GM12878 (cell line): Measurements from ENCODE around the gene CLECL1. TPM values are rescaled to one million over a fixed set of nuclear protein-coding genes. Genes with fewer than 3 reads are reported as not detected.

Experiments used
- ATAC-seq: fragments of 200-7000 bp; cut with Tn5 transposase; 3 replicates; pipeline ENCODE4 v1.9.1; 2020; ENCODE audit warnings: mild to moderate bottlenecking, moderate library complexity
- BruUV-seq: library from RNA; stranded (reverse); fragments of 400-500 nt; replicated peaks from 2 replicates; lab custom pipeline; 2021; lab: Mats Ljungman, UMichigan
- CTCF ChIA-PET: fragments of 300-600 bp; sonication (Branson Sonifier 250); formaldehyde crosslinking; extraction: SDS; loops from one replicate; lab custom pipeline; 2021; ENCODE audit warnings: inconsistent platforms; lab: Yijun Ruan, JAX
- POLR2A ChIA-PET: fragments of 350-600 bp; formaldehyde crosslinking; extraction: SDS; loops from one replicate; lab custom pipeline; 2021; ENCODE audit warnings: inconsistent platforms; lab: Charles Lee
- RAD21 ChIA-PET: fragments of 300-600 bp; sonication (Branson Sonifier 250); formaldehyde crosslinking; loops from one replicate; lab custom pipeline; 2023; ENCODE audit warnings: antibody characterized with exemption; ENCODE audit not compliant: unreplicated experiment; lab: Charles Lee
- SMC1A ChIA-PET: fragments of 300-600 bp; sonication (Branson Sonifier 250); formaldehyde crosslinking; loops from one replicate; lab custom pipeline; 2023; ENCODE audit not compliant: unreplicated experiment, uncharacterized antibody; lab: Charles Lee
- DNase-seq: peaks from one replicate; pipeline ENCODE4 v3.0.0-alpha.2; 2011; ENCODE audit warnings: low read depth, low spot score
- FAIRE-seq: peaks from 3 replicates; lab custom pipeline; 2011; peaks lifted over from hg19 to GRCh38; lab: Jason Lieb, UNC
- H2AFZ ChIP-seq: 2 replicates; pipeline ENCODE4 v1.6.0; 2011; ENCODE audit warnings: low read depth, low read length, control low read depth; ENCODE audit not compliant: control insufficient read depth
- H3K27ac ChIP-seq: 2 replicates; pipeline ENCODE4 v1.5.1; 2011; ENCODE audit warnings: control low read depth; ENCODE audit not compliant: control insufficient read depth, insufficient read depth
- H3K27me3 ChIP-seq, 2 experiments: replicated peaks in 1 of 2; 2 replicates each; pipeline versions ENCODE4 v1.6.0 to v1.6.1; 2011; ENCODE audit warnings: low read length in 1 of 2; ENCODE audit not compliant: control insufficient read depth in 2 of 2, insufficient read depth in 2 of 2
- H3K36me3 ChIP-seq, 2 experiments: 2 replicates each; pipeline ENCODE4 v1.5.1; 2011; ENCODE audit warnings: low read length in 1 of 2; ENCODE audit not compliant: control insufficient read depth in 2 of 2, insufficient read depth in 2 of 2
- H3K4me1 ChIP-seq: 2 replicates; pipeline ENCODE4 v1.6.1; 2011; ENCODE audit warnings: mild to moderate bottlenecking, low read length, moderate library complexity, mixed read lengths; ENCODE audit not compliant: control insufficient read depth, insufficient read depth
- H3K4me2 ChIP-seq: 2 replicates; pipeline ENCODE4 v1.6.0; 2011; ENCODE audit warnings: control low read depth; ENCODE audit not compliant: control insufficient read depth, insufficient read depth
- H3K4me3 ChIP-seq: fragments of 200-600 bp; sonication (generic); 2 replicates; pipeline ENCODE4 v1.5.1; 2016
- H3K79me2 ChIP-seq: 2 replicates; pipeline ENCODE4 v1.6.0; 2011; ENCODE audit warnings: low read length; ENCODE audit not compliant: control insufficient read depth, insufficient read depth
- H3K9ac ChIP-seq: 2 replicates; pipeline ENCODE4 v1.8.0; 2011; ENCODE audit warnings: low read length, control low read depth, mixed read lengths; ENCODE audit not compliant: control insufficient read depth, insufficient read depth
- H3K9me3 ChIP-seq: replicated peaks from 3 replicates; pipeline ENCODE4 v1.5.1; 2011; ENCODE audit warnings: mild to moderate bottlenecking, low read length; ENCODE audit not compliant: control insufficient read depth, insufficient read depth
- H4K20me1 ChIP-seq: 2 replicates; pipeline ENCODE4 v1.6.0; 2011; ENCODE audit not compliant: control insufficient read depth, insufficient read depth
- ATF7 ChIP-seq: fragments of 450-650 bp; IDR thresholded peaks from 2 replicates; pipeline ENCODE4 v1.6.1; 2016; ENCODE audit warnings: low read depth, mild to moderate bottlenecking
- HDAC6 ChIP-seq: fragments of 200-600 bp; sonication (generic); IDR thresholded peaks from one replicate; pipeline ENCODE4 v1.8.0; 2017; ENCODE audit warnings: antibody characterized with exemption; ENCODE audit not compliant: unreplicated experiment
- IKZF1 ChIP-seq: fragments of 450-650 bp; conservative IDR thresholded peaks from 2 replicates; pipeline ENCODE4 v1.6.1; 2017; ENCODE audit warnings: antibody characterized with exemption, mild to moderate bottlenecking
- IRF4 ChIP-seq: IDR thresholded peaks from 2 replicates; pipeline ENCODE4 v1.6.1; 2011; ENCODE audit warnings: low read depth, low read length
- MYB ChIP-seq: fragments of 150-350 bp; IDR thresholded peaks from 2 replicates; pipeline ENCODE4 v1.6.1; 2014; ENCODE audit warnings: mild to moderate bottlenecking, low read depth, low read length, borderline replicate concordance
- RB1 ChIP-seq: fragments of 450-650 bp; formaldehyde crosslinking; IDR thresholded peaks from 2 replicates; pipeline ENCODE4 v1.6.1; 2017; ENCODE audit warnings: mild to moderate bottlenecking, borderline replicate concordance
- RBBP5 ChIP-seq: fragments of 200-600 bp; sonication (generic); conservative IDR thresholded peaks from 2 replicates; pipeline ENCODE4 v1.6.1; 2016
- SMAD1 ChIP-seq: fragments of 450-650 bp; IDR thresholded peaks from 2 replicates; pipeline ENCODE4 v1.6.1; 2018; ENCODE audit warnings: mild to moderate bottlenecking, low read depth; ENCODE audit not compliant: partially characterized antibody
- SMARCA5 ChIP-seq: fragments of 450-650 bp; IDR thresholded peaks from 2 replicates; pipeline ENCODE4 v1.6.1; 2017; ENCODE audit warnings: mild to moderate bottlenecking
- SUZ12 ChIP-seq: fragments of 200-600 bp; sonication (generic); IDR thresholded peaks from one replicate; pipeline ENCODE4 v1.6.1; 2018; ENCODE audit warnings: antibody characterized with exemption, mild to moderate bottlenecking; ENCODE audit not compliant: unreplicated experiment
- YY1 ChIP-seq: IDR thresholded peaks from 2 replicates; pipeline ENCODE4 v1.6.1; 2011; ENCODE audit warnings: low read depth, mild to moderate bottlenecking, low read length
- ZSCAN29 ChIP-seq: fragments of 450-650 bp; IDR thresholded peaks from 2 replicates; pipeline ENCODE4 v1.6.1; 2017; ENCODE audit warnings: mild to moderate bottlenecking, moderate library complexity
- WGBS: methylation state at CpG from one replicate; pipeline ENCODE4 v1.1.6; 2016; ENCODE audit warnings: low lambda C conversion rate; ENCODE audit not compliant: insufficient replicate concordance, insufficient coverage; ENCODE audit errors: missing lambda C conversion rate; 5-methylcytosine and 5-hydroxymethylcytosine counted together
- in situ Hi-C: fragments of 300-500 bp; cut with MboI; formaldehyde crosslinking; loops from 9 replicates; pipeline ENCODE4 v1.14.3; 2018; ENCODE audit warnings: mixed read lengths
- intact Hi-C: fragments of 100-400 bp; cut with micrococcal nuclease; formaldehyde crosslinking; loops from one replicate; pipeline ENCODE4 v1.14.2; 2022; ENCODE audit not compliant: unreplicated experiment
- polyA plus RNA-seq, 11 experiments: library from polyadenylated mRNA; depleted of rRNA in 4 of 11; unstranded in 6 of 11; stranded (reverse) in 5 of 11; fragments of >200 nt; fragmentation: Nextera tagmentation in 4 of 11; fragmentation: Illumina TruSeq in 1 of 11; extraction: Ambion mirVana in 4 of 11; extraction: Trizol in 1 of 11; gene quantifications; 1 replicate in 1 of 11; 2 replicates in 10 of 11; pipeline versions ENCODE4 v1.2.1 to v1.2.3, GENCODE V29; 2011 to 2016; ENCODE audit warnings: inconsistent platforms in 2 of 11, missing spikeins in 2 of 11, low read depth in 1 of 11
- total RNA-seq, 4 experiments: library from RNA; depleted of rRNA in 3 of 4; stranded (reverse); fragments of >200 nt in 3 of 4; fragmentation: Illumina TruSeq in 1 of 4; extraction: Trizol in 1 of 4; gene quantifications; 2 replicates each; pipeline versions ENCODE4 v1.2.1 to v1.2.3, GENCODE V29; 2013 to 2021
- TF ChIP-seq, protein P1 (sequence below): fragments of 450-650 bp; formaldehyde crosslinking; IDR thresholded peaks from 2 replicates; pipeline ENCODE4 v1.4.0; 2022; ENCODE audit warnings: mild to moderate bottlenecking, moderate library complexity

CLECL1 gene
- total and polyA plus RNA-seq, 10 of the 15 experiments (the other 5 are each of a cell fraction or from before 2014, with no cell fraction given) = 4.6 to 56.5 (median 46.4) TPM

DNA sequence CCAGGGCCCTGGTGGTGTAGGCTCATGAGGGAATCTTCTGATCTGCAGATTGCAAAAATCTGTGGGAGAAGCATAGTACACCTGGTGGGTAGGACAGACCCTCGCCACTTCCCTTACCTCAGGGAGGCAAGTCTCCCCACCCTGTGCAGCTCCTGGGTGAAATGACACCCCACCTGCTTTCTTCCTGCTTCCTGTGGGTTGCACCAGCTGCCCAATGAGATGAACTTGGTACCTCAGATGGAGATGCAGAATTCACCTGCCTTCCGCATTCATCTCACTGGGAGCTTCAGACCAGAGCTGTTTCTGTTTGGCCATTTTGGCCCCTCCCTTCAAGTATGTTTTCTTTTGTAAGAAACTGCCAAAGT is 58.7 kb downstream of the CLECL1 start:
- peak; percentile 22; the same call in 1 of the 2 replicates for TF ChIP-seq YY1
- TF ChIP-seq RBBP5 = no peak
- TF ChIP-seq, all 136 proteins: peak for 1
- no peak overlapping the region for H2AFZ ChIP-seq
- peak overlapping the region; percentile 93 for H3K4me2 ChIP-seq
- SMC1A ChIA-PET = no interaction called here
- no peak for DNase-seq
- H3K27me3 ChIP-seq = peaks cover 0 to 2% of the 10 kb centered on the region in 2 experiments; a peak in 1 of 4 replicates
- H3K79me2 ChIP-seq = peaks cover 93% of the 10 kb centered on the region
- 47% methylated on average over 2 of the region's 2 CpGs for WGBS
- H3K4me3 ChIP-seq = peak overlapping the region; percentile 61
- H3K4me1 ChIP-seq = peaks cover 20% of the 10 kb centered on the region
- H3K27ac ChIP-seq = peak overlapping the region; percentile 91
- no peaks in the 10 kb centered on the region for H4K20me1 ChIP-seq
- POLR2A ChIA-PET = interaction anchor here (1.0 kb wide), 1 partner anchor 28 kb away, joined by 3 read pairs; no protein-coding TSS in a partner anchor
- peaks cover 0 to 8% of the 10 kb centered on the region in 2 experiments; a peak in 1 of 4 replicates for H3K36me3 ChIP-seq
- H3K9me3 ChIP-seq = peaks cover 14% of the 10 kb centered on the region
- CTCF ChIA-PET = interaction anchor here (1.0 to 1.5 kb wide), 3 partner anchors 25 to 40 kb away, joined by 3 to 4 read pairs (median 3); no protein-coding TSS in a partner anchor
- in situ Hi-C loops (loop anchor here (25.0 kb wide), 1 partner anchor 1037 kb away; no protein-coding TSS in a partner anchor), intact Hi-C loops (no loop called here)
- RAD21 ChIA-PET = interaction anchor here (0.9 kb wide), 1 partner anchor 68 kb away, joined by 6 read pairs; no protein-coding TSS in a partner anchor
- peak overlapping the region; percentile 71 for H3K9ac ChIP-seq
- no TSS peak for BruUV-seq
- no peak for ATAC-seq
- FAIRE-seq = peak; percentile 59

DNA sequence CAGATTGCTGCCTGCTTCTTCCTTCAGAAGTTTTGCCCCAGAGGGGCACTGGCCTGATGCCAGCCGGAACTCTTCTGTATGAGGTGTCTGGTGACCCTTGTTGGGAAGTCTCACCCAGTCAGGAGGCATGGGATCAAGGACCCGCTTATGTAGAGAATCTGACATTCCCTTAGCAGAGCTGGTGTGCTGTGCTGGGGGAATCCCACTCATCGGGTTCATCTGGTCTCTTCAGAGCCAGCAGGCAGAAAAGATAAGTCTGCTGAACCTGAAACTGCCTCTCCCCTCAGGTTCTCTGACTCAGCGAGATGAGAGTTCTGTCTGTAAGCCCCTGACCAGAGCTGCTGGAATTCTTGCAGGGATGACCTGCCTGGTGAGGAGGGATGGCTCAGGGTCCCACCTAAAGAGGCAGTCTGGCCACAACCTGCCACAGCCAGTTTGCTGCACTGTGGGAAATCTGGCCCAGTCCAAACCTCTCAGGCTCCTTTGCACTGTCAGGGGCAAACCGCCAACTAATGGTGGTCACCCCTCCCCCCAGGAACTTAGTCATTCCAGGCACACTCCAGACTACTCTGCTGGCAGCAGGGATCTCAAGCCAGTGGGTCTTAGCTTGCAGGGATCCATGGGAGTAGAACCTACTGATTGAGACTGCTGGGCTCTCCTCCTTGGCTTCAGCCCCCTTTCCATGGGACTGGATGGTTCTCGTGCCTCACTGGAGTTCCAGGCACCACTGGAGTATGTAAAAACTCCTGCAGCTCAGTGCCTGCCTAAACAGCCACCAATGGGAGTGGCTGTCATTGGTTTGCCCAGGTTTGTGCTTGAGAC is 59.3 kb downstream of the CLECL1 start:
- H4K20me1 ChIP-seq = no peaks in the 10 kb centered on the region
- peak; percentile 41 for ATAC-seq
- peak overlapping the region; percentile 91 for H3K27ac ChIP-seq
- ChIA-PET CTCF (interaction anchor here (0.9 to 1.5 kb wide), 4 partner anchors 26 to 39 kb away, joined by 3 to 4 read pairs (median 3); no protein-coding TSS in a partner anchor), SMC1A (interaction anchor here (0.7 to 1.4 kb wide), 3 partner anchors 34 to 69 kb away, joined by 3 to 4 read pairs (median 4); no protein-coding TSS in a partner anchor), POLR2A (interaction anchor here (1.0 kb wide), 1 partner anchor 27 kb away, joined by 3 read pairs; no protein-coding TSS in a partner anchor), RAD21 (interaction anchor here (0.9 to 1.7 kb wide), 3 partner anchors 39 to 69 kb away, joined by 3 to 6 read pairs (median 4); no protein-coding TSS in a partner anchor)
- intact Hi-C loops (no loop called here), in situ Hi-C loops (loop anchor here (25.0 kb wide), 1 partner anchor 1036 kb away; no protein-coding TSS in a partner anchor)
- no peak for FAIRE-seq
- WGBS = 7% methylated on average over 6 of the region's 6 CpGs
- peak overlapping the region; percentile 71 for H3K9ac ChIP-seq
- peaks cover 92% of the 10 kb centered on the region for H3K79me2 ChIP-seq
- H3K4me3 ChIP-seq = peak overlapping the region; percentile 61
- no TSS peak for BruUV-seq
- no peak for DNase-seq
- peak overlapping the region; percentile 93 for H3K4me2 ChIP-seq
- peaks cover 0 to 8% of the 10 kb centered on the region in 2 experiments; a peak in 1 of 4 replicates for H3K36me3 ChIP-seq
- H3K4me1 ChIP-seq = peaks cover 25% of the 10 kb centered on the region
- peaks cover 0 to 2% of the 10 kb centered on the region in 2 experiments; a peak in 1 of 4 replicates for H3K27me3 ChIP-seq
- peaks cover 14% of the 10 kb centered on the region for H3K9me3 ChIP-seq
- H2AFZ ChIP-seq = no peak overlapping the region
- TF ChIP-seq ZSCAN29 = no peak
- TF ChIP-seq, protein P1, sequence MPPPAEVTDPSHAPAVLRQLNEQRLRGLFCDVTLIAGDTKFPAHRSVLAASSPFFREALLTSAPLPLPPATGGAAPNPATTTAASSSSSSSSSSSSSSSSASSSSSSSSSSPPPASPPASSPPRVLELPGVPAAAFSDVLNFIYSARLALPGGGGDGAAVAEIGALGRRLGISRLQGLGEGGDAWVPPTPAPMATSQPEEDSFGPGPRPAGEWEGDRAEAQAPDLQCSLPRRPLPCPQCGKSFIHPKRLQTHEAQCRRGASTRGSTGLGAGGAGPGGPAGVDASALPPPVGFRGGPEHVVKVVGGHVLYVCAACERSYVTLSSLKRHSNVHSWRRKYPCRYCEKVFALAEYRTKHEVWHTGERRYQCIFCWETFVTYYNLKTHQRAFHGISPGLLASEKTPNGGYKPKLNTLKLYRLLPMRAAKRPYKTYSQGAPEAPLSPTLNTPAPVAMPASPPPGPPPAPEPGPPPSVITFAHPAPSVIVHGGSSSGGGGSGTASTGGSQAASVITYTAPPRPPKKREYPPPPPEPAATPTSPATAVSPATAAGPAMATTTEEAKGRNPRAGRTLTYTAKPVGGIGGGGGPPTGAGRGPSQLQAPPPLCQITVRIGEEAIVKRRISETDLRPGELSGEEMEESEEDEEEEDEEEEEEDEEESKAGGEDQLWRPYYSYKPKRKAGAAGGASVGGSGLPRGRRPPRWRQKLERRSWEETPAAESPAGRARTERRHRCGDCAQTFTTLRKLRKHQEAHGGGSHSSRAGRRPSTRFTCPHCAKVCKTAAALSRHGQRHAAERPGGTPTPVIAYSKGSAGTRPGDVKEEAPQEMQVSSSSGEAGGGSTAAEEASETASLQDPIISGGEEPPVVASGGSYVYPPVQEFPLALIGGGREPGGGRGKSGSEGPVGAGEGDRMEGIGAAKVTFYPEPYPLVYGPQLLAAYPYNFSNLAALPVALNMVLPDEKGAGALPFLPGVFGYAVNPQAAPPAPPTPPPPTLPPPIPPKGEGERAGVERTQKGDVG (CRISPR knock-in tag) = no peak
- no peak for TF ChIP-seq MYB
- peak; percentile 87 for TF ChIP-seq IRF4
- TF ChIP-seq HDAC6 = no peak
- TF ChIP-seq SMARCA5 = no peak
- peak; percentile 86 for TF ChIP-seq IKZF1
- TF ChIP-seq SMAD1 = no peak
- TF ChIP-seq SUZ12 = no peak
- no peak for TF ChIP-seq ATF7
- no peak for TF ChIP-seq RB1
